Skeletal muscle cell (primary cell): ENCODE data around the gene LRRTM4.
A peak's percentile ranks its signal among the peaks of the same experiment; 100 is the strongest.

Experiments
- DNase-seq: peaks from one replicate; pipeline ENCODE4 v3.0.0-alpha.2; 2010; ENCODE audit warnings: low read depth
- H3K4me3 ChIP-seq: 2 replicates; pipeline ENCODE4 v1.5.1; 2011; ENCODE audit warnings: low read depth, mild to moderate bottlenecking, control low read depth, low read length, moderate library complexity

LRRTM4 gene

DNA sequence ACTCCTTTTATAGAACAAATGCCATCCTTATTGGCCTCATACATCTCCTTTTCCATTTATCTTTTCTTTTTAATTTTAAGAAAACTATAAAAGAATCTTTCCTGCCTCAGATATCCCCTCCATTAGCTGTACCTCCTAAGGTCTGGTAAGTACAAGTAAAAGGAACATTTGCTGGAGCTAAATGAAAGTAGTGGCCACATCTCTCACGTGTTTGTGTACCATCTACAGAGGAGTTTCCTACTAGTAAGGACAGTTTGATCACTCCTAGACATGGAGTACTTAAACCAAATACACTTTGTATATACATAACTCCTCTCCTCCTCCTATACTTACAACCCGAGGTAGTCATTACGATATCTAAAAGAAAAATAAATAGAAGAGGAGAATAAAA, 504.8 kb downstream of the LRRTM4 start:
- H3K4me3 ChIP-seq: no peak overlapping the region
- no peak for DNase-seq

DNA sequence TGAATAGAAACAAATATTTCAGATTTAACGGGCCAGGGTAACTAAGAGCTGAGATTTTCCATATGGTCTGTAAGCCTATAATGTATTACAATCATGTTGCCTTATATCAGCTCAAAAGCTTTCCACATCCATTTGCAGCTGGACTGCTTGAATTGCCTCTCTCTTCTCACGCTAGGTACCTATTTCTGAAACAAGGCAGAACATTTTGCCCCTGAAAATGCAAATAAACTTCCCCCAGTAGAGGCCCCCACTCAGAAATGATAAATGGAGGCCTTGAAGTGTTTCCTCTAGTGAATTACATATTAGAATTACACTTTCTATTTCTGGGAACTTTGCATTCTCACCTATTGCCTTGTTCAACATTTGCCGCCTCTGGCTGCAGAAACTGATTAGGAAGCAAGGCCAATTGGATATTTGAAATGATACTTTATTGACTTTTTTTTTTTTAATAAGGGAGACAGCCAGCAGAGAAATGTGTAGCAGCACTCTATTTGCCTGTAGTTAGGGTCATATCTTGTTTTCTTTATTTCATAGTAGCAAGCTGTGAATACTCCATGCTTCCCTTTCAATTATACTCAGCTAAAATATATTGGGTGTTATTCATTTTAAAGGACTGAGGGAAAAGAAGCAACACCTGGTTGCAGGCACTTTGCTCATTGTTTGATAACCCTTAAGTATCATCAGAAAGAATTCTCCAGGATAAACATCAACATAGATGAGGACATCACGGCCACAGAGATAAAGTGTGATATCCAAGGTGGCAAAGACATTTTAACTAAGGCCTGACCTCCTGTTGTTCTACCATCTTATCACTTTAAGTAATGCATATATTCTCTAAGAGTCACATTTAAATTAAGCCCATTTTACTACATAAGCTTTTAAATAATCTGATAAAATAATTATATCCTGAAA, 505.5 kb downstream of the LRRTM4 start:
- no peak overlapping the region for H3K4me3 ChIP-seq
- DNase-seq: no peak

DNA sequence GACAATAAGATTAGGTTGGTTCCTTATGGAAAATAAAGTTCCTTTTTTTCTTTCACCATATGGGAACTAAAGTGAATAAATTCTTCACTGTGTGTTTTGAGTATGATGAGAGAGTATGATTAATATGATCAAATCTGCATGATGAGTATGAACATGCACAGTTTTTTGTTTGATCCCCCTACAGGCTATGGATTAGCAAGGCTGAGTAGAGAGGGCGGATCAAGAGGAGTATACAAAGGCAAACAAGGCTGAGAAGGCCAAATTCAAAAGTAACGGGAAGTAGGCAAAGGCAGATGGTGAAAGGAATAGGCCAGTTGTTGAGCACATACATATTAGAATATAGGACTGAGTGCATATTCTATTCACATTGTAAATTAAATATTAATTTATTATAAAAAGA, 508.2 kb downstream of the LRRTM4 start:
- no peak overlapping the region for H3K4me3 ChIP-seq
- no peak for DNase-seq

DNA sequence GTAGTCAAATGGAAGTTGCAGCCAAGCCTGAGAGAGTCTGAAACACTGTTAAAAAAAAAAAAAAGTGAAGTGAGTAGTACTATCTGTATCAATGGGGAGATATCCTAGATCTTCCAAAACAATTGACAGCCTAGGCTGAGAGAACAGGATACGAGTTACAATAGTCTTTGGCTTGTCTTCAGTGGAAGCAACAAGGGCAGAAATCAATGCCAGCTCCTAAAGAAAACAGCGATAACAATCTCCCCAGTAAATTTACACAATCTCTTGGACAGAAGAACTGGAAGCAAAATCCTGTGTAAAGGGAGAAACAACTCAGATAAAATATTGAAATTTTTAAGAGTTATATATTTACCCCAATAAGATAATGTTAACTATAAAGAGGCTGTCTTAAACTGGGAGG, 508.7 kb downstream of the LRRTM4 start:
- no peak for DNase-seq
- H3K4me3 ChIP-seq: no peak overlapping the region

GRCh38 chr2:77009307-77009706, 512.9 kb downstream of the LRRTM4 start:
- no peak for DNase-seq
- no peak overlapping the region for H3K4me3 ChIP-seq

- H3K4me3 ChIP-seq: no peak overlapping the region
- no peak for DNase-seq
These were observed 513.3 kb downstream of the LRRTM4 start for GRCh38 chr2:77008853-77009252.

DNA sequence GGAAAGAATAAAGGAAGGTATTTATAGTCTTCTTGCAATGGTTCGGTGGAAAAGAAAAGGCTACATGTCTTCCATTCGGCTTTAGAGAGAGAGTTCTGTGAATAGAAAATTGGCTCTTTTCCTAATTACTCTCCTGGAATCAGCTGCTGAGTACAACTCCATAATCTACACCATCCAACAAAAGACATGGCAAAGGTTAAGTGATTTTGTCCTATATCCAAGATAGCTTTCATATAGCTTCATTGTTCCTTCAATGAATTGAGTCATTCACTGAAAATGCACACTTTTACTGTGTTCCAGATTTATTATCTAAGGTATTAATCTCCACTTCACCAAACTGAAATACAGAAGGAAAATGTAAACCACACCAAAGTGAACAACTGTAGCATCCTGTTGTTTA, 514.5 kb downstream of the LRRTM4 start:
- H3K4me3 ChIP-seq: no peak overlapping the region
- no peak for DNase-seq

DNA sequence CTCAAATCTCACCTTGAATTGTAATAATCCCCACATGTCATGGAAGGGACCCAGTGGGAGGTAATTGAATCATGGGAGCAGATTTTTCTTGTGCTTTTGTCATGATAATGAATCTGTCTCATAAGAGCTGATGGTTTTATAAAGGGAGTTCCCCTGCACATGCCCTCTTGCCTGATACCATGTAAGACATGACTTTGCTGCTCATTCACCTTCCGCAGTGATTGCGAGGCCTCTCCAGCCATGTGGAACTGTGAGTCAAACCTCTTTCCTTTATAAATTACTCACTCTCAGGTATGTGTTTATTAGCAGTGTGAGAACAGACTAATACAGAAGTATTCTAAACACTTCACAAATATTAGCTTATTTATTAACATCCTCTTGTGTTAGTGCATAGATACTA, 516.7 kb downstream of the LRRTM4 start:
- no peak overlapping the region for H3K4me3 ChIP-seq
- no peak for DNase-seq

DNA sequence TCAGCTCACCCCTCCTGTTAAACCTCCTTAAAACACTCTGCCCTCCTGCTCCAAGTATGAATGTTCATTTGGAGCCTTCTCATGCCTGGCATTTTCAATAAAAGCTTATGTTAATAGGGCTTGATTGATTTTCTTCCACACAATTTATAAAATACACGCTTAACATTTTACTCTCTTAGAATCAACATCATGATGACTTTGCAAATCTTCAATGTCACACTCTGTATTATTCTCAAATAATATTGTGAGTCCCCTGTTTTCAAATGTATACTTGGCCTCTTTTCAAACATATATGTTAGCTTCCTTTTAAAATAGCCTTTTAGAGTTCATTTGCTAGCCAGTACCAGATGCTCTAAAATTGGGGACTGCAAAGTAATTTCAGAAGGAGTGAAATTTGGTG, 520.3 kb downstream of the LRRTM4 start:
- no peak overlapping the region for H3K4me3 ChIP-seq
- DNase-seq: no peak

DNA sequence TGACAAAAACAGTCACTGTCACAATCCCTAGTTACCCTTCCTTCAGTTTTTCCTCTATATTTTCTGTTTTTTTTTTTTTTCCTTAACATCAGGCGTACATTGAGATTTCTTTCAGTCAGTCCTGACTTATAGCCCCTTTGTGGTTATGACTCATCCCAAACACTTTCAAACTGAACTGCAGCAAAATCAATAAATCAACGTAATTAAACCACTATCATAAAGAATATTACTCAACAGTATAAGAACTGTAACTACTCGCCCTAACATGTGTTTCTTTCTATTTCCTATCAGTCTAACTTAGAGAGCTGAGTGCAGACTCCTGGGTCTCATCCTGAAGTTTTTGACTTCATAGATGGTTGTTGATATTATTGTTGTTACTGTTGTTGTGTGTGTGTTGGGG, 523.5 kb downstream of the LRRTM4 start:
- peak; percentile 13 for DNase-seq
- H3K4me3 ChIP-seq: no peak overlapping the region

GRCh38 chr2:76998152-76998551, 524.0 kb downstream of the LRRTM4 start:
- H3K4me3 ChIP-seq: no peak overlapping the region
- DNase-seq: no peak

DNA sequence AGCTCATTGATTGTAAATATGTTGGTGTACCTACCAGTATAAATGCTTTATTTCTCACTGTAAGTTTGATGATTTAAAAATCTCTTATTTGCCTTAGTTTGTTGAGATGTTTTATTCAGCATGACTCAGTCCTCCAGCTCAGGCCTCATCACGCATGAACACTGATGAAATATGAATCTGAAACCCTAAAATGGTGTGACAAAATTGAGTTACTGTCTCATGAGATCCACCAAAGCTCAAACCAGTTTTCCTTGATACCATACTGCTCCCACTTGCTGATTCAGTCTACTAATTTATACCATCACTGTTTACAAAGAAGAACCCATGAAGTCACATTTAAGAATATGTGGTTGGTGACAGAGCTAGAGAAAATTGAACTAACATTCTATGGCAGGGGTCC, 524.9 kb downstream of the LRRTM4 start:
- H3K4me3 ChIP-seq: no peak overlapping the region
- no peak for DNase-seq

DNA sequence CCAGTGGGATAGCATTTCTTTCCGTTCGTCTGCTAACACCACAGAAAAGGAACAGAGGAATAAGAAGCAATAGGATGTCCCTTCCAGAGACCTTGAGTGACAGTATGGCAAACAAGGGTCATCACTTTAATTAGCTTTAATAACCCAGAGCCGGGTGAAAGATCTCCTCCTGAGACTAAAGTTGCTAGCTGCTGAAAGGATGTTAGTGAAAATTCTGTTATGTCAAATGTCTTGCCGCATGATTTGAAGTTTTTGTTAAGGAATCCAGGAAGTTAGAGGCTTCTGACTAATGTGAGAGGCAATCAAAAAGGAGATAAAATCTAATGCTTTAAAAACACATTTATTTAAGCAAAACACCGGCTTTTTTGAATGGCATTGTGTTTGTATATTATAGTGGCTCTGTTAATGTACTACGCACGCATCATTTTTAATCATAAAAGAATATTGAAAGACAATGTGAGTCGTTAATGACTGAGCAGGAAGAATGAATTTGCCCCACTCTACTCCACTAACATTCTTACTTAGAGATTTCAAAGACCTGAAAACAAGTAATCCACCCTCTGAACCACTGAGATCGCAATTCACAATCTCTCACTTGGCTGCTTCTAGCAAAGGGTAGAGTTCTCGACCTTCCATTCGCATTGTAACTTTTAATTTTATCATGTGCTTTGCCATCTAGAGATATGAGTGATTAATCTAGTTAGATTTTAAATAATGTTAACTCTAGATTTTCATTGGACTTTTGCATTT, 536.6 kb downstream of the LRRTM4 start:
- DNase-seq: no peak
- no peak overlapping the region for H3K4me3 ChIP-seq

DNA sequence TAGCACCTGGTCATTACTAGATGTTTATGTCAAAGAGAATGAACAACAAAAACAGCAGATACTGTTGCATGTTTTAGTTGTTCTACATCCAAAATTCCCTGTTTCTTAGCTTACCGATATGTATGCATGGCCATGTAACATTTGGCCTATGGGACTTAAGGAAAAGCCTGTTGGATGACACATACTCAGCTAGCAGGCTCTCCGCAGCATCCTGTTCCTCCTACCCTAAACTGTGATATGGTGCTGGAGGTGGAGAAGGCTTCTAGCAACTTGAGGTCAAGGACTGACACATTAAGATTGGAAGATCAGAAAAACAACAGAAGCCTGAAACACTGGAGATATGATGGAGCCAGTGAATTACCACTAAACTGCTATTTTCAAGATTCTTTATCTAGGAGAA, 537.8 kb downstream of the LRRTM4 start:
- DNase-seq: no peak
- no peak overlapping the region for H3K4me3 ChIP-seq

DNA sequence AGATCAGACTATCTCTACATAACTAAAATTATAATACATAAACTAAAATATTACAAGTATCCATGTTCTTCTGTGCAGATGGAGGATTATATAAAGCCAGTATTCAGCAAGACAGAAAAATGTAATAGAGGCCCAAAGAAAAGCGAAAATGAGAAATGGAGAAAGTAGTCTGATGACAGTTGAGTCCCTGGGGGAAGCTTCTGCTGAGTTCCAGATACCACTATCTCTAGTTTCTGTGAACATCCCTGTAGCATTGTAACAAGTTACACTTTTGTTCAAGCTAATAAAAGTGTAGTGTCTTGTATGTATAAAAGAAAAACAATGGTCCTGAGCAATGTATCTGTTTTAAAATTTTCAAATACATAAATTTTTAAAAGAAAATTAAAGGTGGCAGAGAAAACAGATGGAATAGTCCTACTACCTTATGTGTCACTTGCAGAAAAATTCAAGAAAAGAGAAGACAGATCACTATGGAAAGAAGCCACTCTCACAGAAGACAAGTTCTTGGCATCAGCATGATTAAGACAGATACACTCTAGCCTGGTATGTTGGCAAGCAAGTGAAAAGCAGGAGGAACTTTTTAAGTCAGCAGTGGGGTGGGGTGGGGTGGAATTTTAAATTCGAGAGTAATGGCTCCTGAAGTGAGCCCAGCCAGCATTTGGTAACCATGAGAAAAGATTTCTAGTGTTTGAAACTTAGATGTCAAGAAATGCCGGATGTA, 541.9 kb downstream of the LRRTM4 start:
- no peak overlapping the region for H3K4me3 ChIP-seq
- no peak for DNase-seq

- DNase-seq: no peak
- no peak overlapping the region for H3K4me3 ChIP-seq
These were observed 544.1 kb downstream of the LRRTM4 start for GRCh38 chr2:76977846-76978727.

GRCh38 chr2:76975752-76976151, 546.4 kb downstream of the LRRTM4 start:
- no peak overlapping the region for H3K4me3 ChIP-seq
- no peak for DNase-seq

- DNase-seq: no peak
These were observed 548.6 kb downstream of the LRRTM4 start for GRCh38 chr2:76973610-76974009.

DNA sequence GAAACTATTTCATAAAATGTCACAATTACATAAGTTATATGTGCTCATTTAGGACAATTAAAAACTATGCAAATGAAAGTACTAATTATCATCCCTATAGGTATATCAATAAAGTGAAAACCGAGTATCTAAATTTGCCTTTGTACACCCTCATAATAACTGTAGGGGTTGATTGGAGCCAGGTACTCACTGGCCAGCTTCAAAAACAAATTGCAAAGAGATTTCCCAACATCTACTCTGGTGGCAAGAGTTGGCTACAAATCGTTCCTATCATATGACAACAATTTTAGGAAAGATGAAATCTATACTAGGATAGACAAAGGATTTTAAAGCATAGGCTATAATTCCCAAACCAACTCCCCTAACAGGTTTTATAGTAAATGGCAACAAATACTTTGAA, 556.4 kb downstream of the LRRTM4 start:
- no peak for DNase-seq

More at GRCh38 chr2:76973610-76974009, 548.6 kb downstream of the LRRTM4 start:
- H3K4me3 ChIP-seq: no peak overlapping the region

More for the DNA sequence above, 556.4 kb downstream of the LRRTM4 start:
- H3K4me3 ChIP-seq: no peak overlapping the region
